GM23248 (cell line): ENCODE data around the gene ARFGEF3.

Experiments used
- EZH2 ChIP-seq: fragments of 200-600 bp; sonication (generic); IDR thresholded peaks from 2 replicates; pipeline ENCODE4 v1.6.1; 2018; ENCODE audit warnings: antibody characterized with exemption, mild to moderate bottlenecking; ENCODE audit not compliant: insufficient read depth, poor library complexity, severe bottlenecking
- EZH2phosphoT487 ChIP-seq: fragments of 200-600 bp; sonication (generic); IDR thresholded peaks from 2 replicates; pipeline ENCODE4 v1.6.1; 2018; ENCODE audit warnings: antibody characterized with exemption, moderate library complexity, mild to moderate bottlenecking, low read depth; ENCODE audit not compliant: insufficient read depth

GRCh38 chr6:138183790-138184134 is 22.0 kb downstream of the ARFGEF3 start:
- TF ChIP-seq EZH2: no peak
- no peak for TF ChIP-seq EZH2phosphoT487
